Tibial nerve (tissue), 4 donors: ENCODE data around the gene FAM222B. TPM values are rescaled to one million over a fixed set of nuclear protein-coding genes. Genes with fewer than 3 reads are reported as not detected.

ENCODE experiments used
- DNase-seq, 2 donors: peaks; one replicate each; pipeline ENCODE4 v3.0.0-alpha.2; 2019; ENCODE audit warnings: low spot score in 2 of 2
- H3K27ac ChIP-seq, 4 donors: fragments of 200-600 bp; sonication (generic) in 3 of 4; one replicate each; pipeline ENCODE4 v1.5.1; 2017 to 2019; ENCODE audit warnings: mild to moderate bottlenecking in 1 of 4
- H3K27me3 ChIP-seq, 2 donors: fragments of 200-600 bp; sonication (generic) in 1 of 2; one replicate each; pipeline versions ENCODE4 v1.5.1 to v1.6.0; 2017 to 2019
- H3K36me3 ChIP-seq, 3 donors: fragments of 200-600 bp; sonication (generic); one replicate each; pipeline ENCODE4 v1.5.1; 2018 to 2019
- H3K4me1 ChIP-seq, 4 donors: fragments of 200-600 bp; sonication (generic) in 3 of 4; one replicate each; pipeline ENCODE4 v1.5.1; 2017 to 2019
- H3K4me3 ChIP-seq, 4 donors: fragments of 200-600 bp; sonication (generic) in 3 of 4; one replicate each; pipeline ENCODE4 v1.5.1; 2017 to 2019; ENCODE audit warnings: mild to moderate bottlenecking in 1 of 4, moderate library complexity in 1 of 4
- H3K9me3 ChIP-seq, 4 donors: fragments of 200-600 bp; sonication (generic) in 3 of 4; one replicate each; pipeline ENCODE4 v1.5.1; 2017 to 2019
- CTCF ChIP-seq, 5 experiments: fragments of 200-600 bp in 3 of 5; fragments of 450-650 bp in 2 of 5; sonication (generic) in 3 of 5; IDR thresholded peaks; one replicate each; pipeline ENCODE4 v1.5.1; 2016 to 2019; ENCODE audit warnings: antibody characterized with exemption in 5 of 5, mild to moderate bottlenecking in 3 of 5, moderate library complexity in 2 of 5
- EP300 ChIP-seq, 2 donors: sonication (generic); formaldehyde crosslinking; IDR thresholded peaks; one replicate each; pipeline ENCODE4 v1.6.1; 2017; ENCODE audit warnings: antibody characterized with exemption in 2 of 2, mild to moderate bottlenecking in 1 of 2
- POLR2A ChIP-seq, 2 donors: fragments of 450-650 bp; IDR thresholded peaks; one replicate each; pipeline ENCODE4 v1.6.1; 2017; ENCODE audit warnings: antibody characterized with exemption in 2 of 2, mild to moderate bottlenecking in 2 of 2, moderate library complexity in 2 of 2
- WGBS, 2 donors: methylation state at CpG; one replicate each; pipeline ENCODE4 v1.1.5; 2018; 5-methylcytosine and 5-hydroxymethylcytosine counted together
- total RNA-seq, 4 donors: library from RNA; depleted of rRNA; stranded (reverse); fragments of >200 nt; gene quantifications; one replicate each; pipeline ENCODE4 v1.1.0, GENCODE V29; 2016

FAM222B gene
- total RNA-seq, 4 donors from 2014 or later = 6.1 to 17.1 (median 11.4) TPM

GRCh38 chr17:28734712-28735241, 107.8 kb downstream of the FAM222B start:
- no peak for TF ChIP-seq EP300 (IDR thresholded peaks at IDR 0.05)
- no peak for TF ChIP-seq POLR2A (IDR thresholded peaks at IDR 0.05)
- no peak for TF ChIP-seq CTCF (IDR thresholded peaks at IDR 0.05)
- no peak for DNase-seq
- Histone ChIP-seq H3K27me3 (no peaks in the 10 kb centered on the region), H3K4me3 (no peak overlapping the region), H3K27ac (no peak overlapping the region), H3K4me1 (peaks cover 0 to 10% (median 4%) of the 10 kb centered on the region in 4 donors), H3K9me3 (no peaks in the 10 kb centered on the region), H3K36me3 (peaks cover 0 to 4% (median 0%) of the 10 kb centered on the region in 3 donors)
- WGBS, 2 donors = 85% methylated on average over 10 of the region's 10 CpGs

GRCh38 chr17:28733346-28733745, 109.2 kb downstream of the FAM222B start:
- Histone ChIP-seq H3K27ac (peak overlapping the region in 2 of 4 donors; percentile 47 to 60), H3K36me3 (peaks cover 0 to 4% (median 0%) of the 10 kb centered on the region in 3 donors), H3K9me3 (no peaks in the 10 kb centered on the region), H3K4me3 (no peak overlapping the region), H3K4me1 (peaks cover 0 to 16% (median 7%) of the 10 kb centered on the region in 4 donors), H3K27me3 (no peaks in the 10 kb centered on the region)
- DNase-seq = no peak
- TF ChIP-seq CTCF (IDR thresholded peaks at IDR 0.05) = no peak
- no peak for TF ChIP-seq POLR2A (IDR thresholded peaks at IDR 0.05)
- no peak for TF ChIP-seq EP300 (IDR thresholded peaks at IDR 0.05)
- 45 to 65% methylated on average over 1 of the region's 1 CpG for WGBS, 2 donors

GRCh38 chr17:28729950-28730330, 112.7 kb downstream of the FAM222B start:
- H3K36me3 ChIP-seq = no peaks in the 10 kb centered on the region
- TF ChIP-seq EP300 (IDR thresholded peaks at IDR 0.05) (no peak), POLR2A (IDR thresholded peaks at IDR 0.05) (no peak), CTCF (IDR thresholded peaks at IDR 0.05) (no peak)
- no peaks in the 10 kb centered on the region for H3K27me3 ChIP-seq
- no peak for DNase-seq
- peak overlapping the region in 1 of 4 donors; percentile 97 for H3K27ac ChIP-seq
- no peaks in the 10 kb centered on the region for H3K9me3 ChIP-seq
- no peak overlapping the region for H3K4me3 ChIP-seq
- H3K4me1 ChIP-seq = peaks cover 0 to 39% (median 22%) of the 10 kb centered on the region in 4 donors
- 77 to 78% methylated on average over 11 of the region's 11 CpGs for WGBS, 2 donors

GRCh38 chr17:28728364-28729200, 114.0 kb downstream of the FAM222B start, which contains the start of gene NEK8:
TSS of gene NEK8 (plus strand) at chr17:28728788. CDS start at chr17:28728814, 26 bp downstream.
- peak within 1 kb of the TSS; percentile 91 to 100 (median 96) for H3K27ac ChIP-seq
- peak within 1 kb of the TSS; percentile 41 to 85 (median 68) for H3K4me3 ChIP-seq
- peaks cover 0 to 13% (median 7%) of the 10 kb centered on the region in 3 donors for H3K36me3 ChIP-seq
- peak; percentile 96 to 99 for DNase-seq
- H3K4me1 ChIP-seq = peaks cover 0 to 47% (median 22%) of the 10 kb centered on the region in 4 donors
- H3K27me3 ChIP-seq = no peaks in the 10 kb centered on the region
- TF ChIP-seq POLR2A (IDR thresholded peaks at IDR 0.05) = peak; percentile 79 to 85
- peak; percentile 82 to 93 for TF ChIP-seq EP300 (IDR thresholded peaks at IDR 0.05)
- TF ChIP-seq CTCF (IDR thresholded peaks at IDR 0.05) = peak in 2 of 5 experiments; percentile 20 to 32
- no peaks in the 10 kb centered on the region for H3K9me3 ChIP-seq
- 1% methylated on average over 61 to 63 of the region's 64 CpGs for WGBS, 2 donors
